Neural crest cell (in vitro differentiated cells): ENCODE data around the gene ENTPD5. TPM values are rescaled to one million over a fixed set of nuclear protein-coding genes. Genes with fewer than 3 reads are reported as not detected.
"Not testable (repeated sequence)": the region's sequence is repeated elsewhere in the genome, so short reads cannot be mapped to it uniquely, and the experiment has no call there.

Source experiments
- DNase-seq: peaks from one replicate; pipeline ENCODE4 v3.0.0; 2021; ENCODE audit warnings: low read depth, mixed read lengths, low spot score
- H3K27ac Mint-ChIP-seq: one replicate; pipeline ENCODE4 v1.8.0; 2021; ENCODE audit warnings: mild to moderate bottlenecking, mixed read lengths; ENCODE audit not compliant: unreplicated experiment
- H3K27me3 Mint-ChIP-seq: 2 replicates; pipeline ENCODE4 v1.8.0; 2021; ENCODE audit warnings: low read depth, mild to moderate bottlenecking, mixed read lengths
- H3K36me3 Mint-ChIP-seq: 2 replicates; pipeline ENCODE4 v1.8.0; 2021; ENCODE audit warnings: low read depth, mild to moderate bottlenecking, mixed read lengths
- H3K4me1 Mint-ChIP-seq: 2 replicates; pipeline ENCODE4 v1.8.0; 2021; ENCODE audit warnings: mixed read lengths
- H3K4me3 Mint-ChIP-seq: one replicate; pipeline ENCODE4 v1.8.0; 2021; ENCODE audit warnings: mild to moderate bottlenecking, mixed read lengths
- H3K9me3 Mint-ChIP-seq: 2 replicates; pipeline ENCODE4 v1.8.0; 2021; ENCODE audit warnings: mixed read lengths
- total RNA-seq: library from RNA; stranded (reverse); gene quantifications from 2 replicates; pipeline ENCODE4 v1.2.1, GENCODE V29; 2021
- TF ChIP-seq, protein P1 (sequence below): fragments of 200-600 bp; sonication (generic); conservative IDR thresholded peaks from 2 replicates; pipeline ENCODE4 v1.5.0; 2021; ENCODE audit warnings: antibody characterized with exemption, mild to moderate bottlenecking

ENTPD5 gene
- total RNA-seq, 1 donor from 2014 or later: 9.5 TPM

DNA sequence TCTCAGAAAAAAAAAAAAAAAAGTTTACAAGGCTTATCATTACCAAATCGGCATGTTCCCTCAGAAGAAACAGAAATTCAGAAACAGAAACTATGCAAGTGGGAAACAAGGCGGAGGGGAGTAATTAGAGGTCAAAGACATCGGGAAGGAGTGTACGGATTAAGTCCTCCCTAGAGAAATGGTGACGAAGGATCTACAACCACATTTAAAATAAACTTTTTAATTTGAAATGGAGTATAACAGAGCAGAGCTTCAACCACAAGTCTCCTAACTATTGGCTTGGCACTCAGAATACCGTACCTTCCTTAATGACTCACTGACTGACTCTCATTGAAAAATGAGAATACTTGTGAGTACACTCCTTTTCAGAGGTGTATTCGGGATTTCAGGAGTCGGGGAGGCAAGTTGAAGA, 908 bp downstream of the ENTPD5 start:
- Mint-ChIP-seq H3K9me3 (no peaks in the 10 kb centered on the region), H3K4me1 (peaks cover 20% of the 10 kb centered on the region), H3K27me3 (no peaks in the 10 kb centered on the region), H3K36me3 (no peaks in the 10 kb centered on the region), H3K27ac (no peak overlapping the region), H3K4me3 (peak overlapping the region; percentile 94)
- DNase-seq: no peak
- TF ChIP-seq, protein P1, sequence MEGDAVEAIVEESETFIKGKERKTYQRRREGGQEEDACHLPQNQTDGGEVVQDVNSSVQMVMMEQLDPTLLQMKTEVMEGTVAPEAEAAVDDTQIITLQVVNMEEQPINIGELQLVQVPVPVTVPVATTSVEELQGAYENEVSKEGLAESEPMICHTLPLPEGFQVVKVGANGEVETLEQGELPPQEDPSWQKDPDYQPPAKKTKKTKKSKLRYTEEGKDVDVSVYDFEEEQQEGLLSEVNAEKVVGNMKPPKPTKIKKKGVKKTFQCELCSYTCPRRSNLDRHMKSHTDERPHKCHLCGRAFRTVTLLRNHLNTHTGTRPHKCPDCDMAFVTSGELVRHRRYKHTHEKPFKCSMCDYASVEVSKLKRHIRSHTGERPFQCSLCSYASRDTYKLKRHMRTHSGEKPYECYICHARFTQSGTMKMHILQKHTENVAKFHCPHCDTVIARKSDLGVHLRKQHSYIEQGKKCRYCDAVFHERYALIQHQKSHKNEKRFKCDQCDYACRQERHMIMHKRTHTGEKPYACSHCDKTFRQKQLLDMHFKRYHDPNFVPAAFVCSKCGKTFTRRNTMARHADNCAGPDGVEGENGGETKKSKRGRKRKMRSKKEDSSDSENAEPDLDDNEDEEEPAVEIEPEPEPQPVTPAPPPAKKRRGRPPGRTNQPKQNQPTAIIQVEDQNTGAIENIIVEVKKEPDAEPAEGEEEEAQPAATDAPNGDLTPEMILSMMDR: no peak

DNA sequence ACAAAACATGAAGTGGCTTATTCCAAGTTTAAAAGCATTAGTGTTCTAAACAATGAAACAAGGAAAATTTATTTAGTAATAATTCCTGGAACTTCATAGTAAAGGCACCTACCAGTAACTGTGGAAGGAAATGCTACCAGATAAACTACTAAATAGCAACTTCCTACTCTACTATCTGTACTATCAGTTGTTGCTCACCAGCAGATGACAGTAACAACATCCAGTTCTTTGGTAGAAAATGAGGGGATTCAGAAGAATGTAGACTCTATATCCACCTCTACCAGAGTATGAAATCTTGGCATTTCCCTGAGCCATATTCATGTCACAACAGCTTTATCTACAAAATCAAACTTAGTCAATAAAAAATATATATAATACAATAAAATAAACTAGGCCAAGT, 3.1 kb downstream of the ENTPD5 start:
- Mint-ChIP-seq H3K4me3 (peak overlapping the region; percentile 41), H3K9me3 (no peaks in the 10 kb centered on the region), H3K27me3 (no peaks in the 10 kb centered on the region), H3K4me1 (peaks cover 20% of the 10 kb centered on the region), H3K36me3 (no peaks in the 10 kb centered on the region), H3K27ac (no peak overlapping the region)
- TF ChIP-seq, protein P1: no peak
- no peak for DNase-seq

DNA sequence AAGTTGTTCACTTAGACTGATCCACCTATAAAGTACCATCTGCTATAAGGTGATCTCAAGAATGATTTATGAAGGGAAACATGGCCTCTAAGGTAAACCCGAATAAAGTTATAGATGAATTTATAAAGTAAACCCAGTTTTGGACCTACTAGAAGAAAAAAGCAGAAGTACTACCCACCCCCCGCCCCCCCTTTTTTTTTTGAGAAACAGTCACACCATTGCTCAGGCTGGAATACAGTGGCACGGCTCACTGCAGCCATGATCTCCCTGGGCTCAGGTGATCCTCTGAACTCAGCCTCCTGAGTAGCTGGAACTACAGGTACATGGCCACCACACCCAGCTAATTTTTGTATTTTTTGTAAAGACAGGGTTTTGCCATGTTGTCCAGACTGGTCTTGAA, 3.9 kb downstream of the ENTPD5 start:
- Mint-ChIP-seq H3K9me3 (no peaks in the 10 kb centered on the region), H3K36me3 (no peaks in the 10 kb centered on the region), H3K27me3 (no peaks in the 10 kb centered on the region), H3K4me1 (peaks cover 19% of the 10 kb centered on the region), H3K4me3 (no peak overlapping the region), H3K27ac (no peak overlapping the region)
- TF ChIP-seq, protein P1: no peak
- no peak for DNase-seq

DNA sequence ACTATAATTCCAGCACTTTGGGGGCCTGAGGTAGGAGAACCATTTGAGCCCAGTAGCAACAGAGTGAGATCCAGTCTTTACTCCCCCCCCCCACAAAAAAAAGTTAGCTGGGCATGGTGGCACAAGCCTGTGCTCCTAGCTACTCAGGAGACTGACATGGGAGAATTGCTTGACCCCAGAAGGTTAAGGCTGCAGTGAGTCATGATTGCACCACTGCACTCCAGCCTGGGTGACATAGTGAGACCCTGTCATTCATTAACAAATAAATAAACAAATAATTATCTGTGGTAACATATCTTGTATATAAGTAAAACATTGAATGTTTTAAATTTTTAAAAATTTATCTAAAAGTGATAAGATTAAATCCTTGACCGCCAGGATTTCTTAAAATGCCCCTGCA, 4.8 kb downstream of the ENTPD5 start:
- no peak overlapping the region for H3K4me3 Mint-ChIP-seq
- no peak overlapping the region for H3K27ac Mint-ChIP-seq
- H3K4me1 Mint-ChIP-seq: peaks cover 10% of the 10 kb centered on the region
- no peaks in the 10 kb centered on the region for H3K36me3 Mint-ChIP-seq
- no peak for DNase-seq
- TF ChIP-seq, protein P1: no peak
- H3K27me3 Mint-ChIP-seq: no peaks in the 10 kb centered on the region
- no peaks in the 10 kb centered on the region for H3K9me3 Mint-ChIP-seq

DNA sequence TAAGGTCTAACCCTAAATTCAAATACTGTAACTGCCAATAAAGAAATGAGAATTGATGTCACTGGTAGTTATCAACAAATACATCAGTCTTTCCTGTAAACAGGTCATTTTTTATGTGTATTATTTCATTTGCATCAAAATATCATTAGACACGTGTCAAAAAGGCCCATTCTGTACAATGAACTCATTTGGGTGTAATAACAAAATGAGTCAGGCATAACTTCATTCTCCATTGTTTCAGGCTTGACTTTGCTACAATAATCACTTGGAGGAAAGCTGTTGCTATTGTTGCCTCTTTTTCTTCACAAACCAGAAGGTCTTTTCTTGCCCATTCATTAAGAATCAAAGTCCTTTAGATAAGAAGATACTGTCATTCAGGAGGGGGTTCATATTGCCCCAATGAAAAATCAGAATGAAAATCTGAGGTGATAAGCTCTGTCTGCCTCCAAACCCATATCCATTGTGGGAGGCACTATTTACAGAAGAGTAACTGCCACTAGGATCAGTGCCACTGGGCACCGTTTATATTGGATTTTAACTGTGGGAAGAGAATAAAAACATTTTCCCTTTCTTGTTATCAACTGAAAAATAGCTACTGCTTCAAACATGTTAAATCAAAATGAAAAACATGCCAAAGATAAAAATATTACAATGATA, 10.1 kb downstream of the ENTPD5 start:
- H3K4me1 Mint-ChIP-seq: no peaks in the 10 kb centered on the region
- H3K4me3 Mint-ChIP-seq: no peak overlapping the region
- H3K27me3 Mint-ChIP-seq: no peaks in the 10 kb centered on the region
- H3K27ac Mint-ChIP-seq: no peak overlapping the region
- TF ChIP-seq, protein P1: no peak
- H3K9me3 Mint-ChIP-seq: no peaks in the 10 kb centered on the region
- H3K36me3 Mint-ChIP-seq: no peaks in the 10 kb centered on the region
- DNase-seq: no peak

DNA sequence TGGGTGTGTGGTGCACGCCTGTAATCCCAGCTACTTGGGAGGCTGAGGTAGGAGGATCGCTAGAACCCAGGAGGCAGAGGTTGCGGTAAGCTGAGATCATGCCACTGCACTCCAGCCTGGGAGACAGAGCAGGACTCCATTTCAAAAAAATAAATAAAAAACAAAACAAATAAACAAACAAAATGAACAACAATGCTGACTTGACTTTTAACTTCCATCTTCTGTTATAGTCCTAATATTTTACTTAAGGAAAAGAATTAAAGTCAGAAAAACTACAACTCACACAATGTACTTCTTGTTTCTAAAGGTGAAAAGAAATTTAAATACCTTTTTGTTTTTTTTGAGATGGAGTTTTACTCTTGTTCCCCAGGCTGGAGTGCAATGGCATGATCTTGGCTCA, 13.4 kb downstream of the ENTPD5 start:
- not testable (repeated sequence) for DNase-seq, H3K4me1 Mint-ChIP-seq, H3K27ac Mint-ChIP-seq, H3K4me3 Mint-ChIP-seq, H3K27me3 Mint-ChIP-seq, H3K36me3 Mint-ChIP-seq, H3K9me3 Mint-ChIP-seq
